SK-N-SH treated with all-trans-retinoic acid at 6 μM for 48 hours (cell line): ENCODE data around the gene MYO19.

Source experiments
- CSDC2 ChIP-seq: fragments of 250-450 bp; sonication (Bioruptor Pico); IDR thresholded peaks from 2 replicates; pipeline ENCODE4 v1.5.0; 2020; ENCODE audit warnings: mild to moderate bottlenecking, moderate library complexity
- ESRRG ChIP-seq: fragments of 250-450 bp; sonication (Bioruptor Pico); IDR thresholded peaks from 2 replicates; pipeline ENCODE4 v1.6.1; 2021; ENCODE audit warnings: mild to moderate bottlenecking
- ISL1 ChIP-seq: fragments of 250-450 bp; sonication (Bioruptor Pico); IDR thresholded peaks from 2 replicates; pipeline ENCODE4 v2.1.2; 2022; ENCODE audit warnings: mild to moderate bottlenecking, moderate library complexity
- OSR1 ChIP-seq: fragments of 250-450 bp; sonication (Bioruptor Pico); IDR thresholded peaks from 2 replicates; pipeline ENCODE4 v1.8.0; 2022; ENCODE audit warnings: moderate library complexity, mild to moderate bottlenecking, inconsistent platforms
- PATZ1 ChIP-seq: fragments of 250-450 bp; sonication (Bioruptor Pico); IDR thresholded peaks from 2 replicates; pipeline ENCODE4 v1.8.0; 2020; ENCODE audit warnings: mild to moderate bottlenecking, moderate library complexity, borderline replicate concordance
- POU6F1 ChIP-seq: fragments of 250-450 bp; sonication (Bioruptor Pico); IDR thresholded peaks from 2 replicates; pipeline ENCODE4 v1.8.0; 2021; ENCODE audit warnings: low read depth, mild to moderate bottlenecking, moderate library complexity, borderline replicate concordance
- PPARA ChIP-seq: fragments of 250-450 bp; sonication (Bioruptor Pico); IDR thresholded peaks from 2 replicates; pipeline ENCODE4 v1.5.0; 2020; ENCODE audit warnings: mild to moderate bottlenecking, borderline replicate concordance
- RARB ChIP-seq: fragments of 250-450 bp; sonication (Bioruptor Pico); IDR thresholded peaks from 2 replicates; pipeline ENCODE4 v1.8.0; 2021; ENCODE audit warnings: mild to moderate bottlenecking, moderate library complexity
- SNAI2 ChIP-seq: fragments of 250-450 bp; sonication (Bioruptor Pico); IDR thresholded peaks from 2 replicates; pipeline ENCODE4 v1.5.0; 2020; ENCODE audit warnings: mild to moderate bottlenecking, moderate library complexity
- TOX ChIP-seq: fragments of 250-450 bp; sonication (Bioruptor Pico); IDR thresholded peaks from 2 replicates; pipeline ENCODE4 v1.8.0; 2021; ENCODE audit warnings: mild to moderate bottlenecking, moderate library complexity, borderline replicate concordance
- ZC3H10 ChIP-seq: fragments of 250-450 bp; sonication (Bioruptor Pico); IDR thresholded peaks from 2 replicates; pipeline ENCODE4 v1.5.1; 2021; ENCODE audit warnings: mild to moderate bottlenecking, moderate library complexity
- ZFP3 ChIP-seq: fragments of 250-450 bp; sonication (Bioruptor Pico); IDR thresholded peaks from 2 replicates; pipeline ENCODE4 v1.5.0; 2020; ENCODE audit warnings: mild to moderate bottlenecking, moderate library complexity
- ZNF70 ChIP-seq: fragments of 450-650 bp; formaldehyde crosslinking; IDR thresholded peaks from 2 replicates; pipeline ENCODE4 v1.5.0; 2020; ENCODE audit warnings: mild to moderate bottlenecking, moderate library complexity

GRCh38 chr17:36542755-36543154 lies 8.1 kb upstream of the MYO19 start:
- TF ChIP-seq SNAI2 = no peak
- no peak for TF ChIP-seq CSDC2 (CRISPR knock-in tag)
- no peak for TF ChIP-seq ZNF70 (CRISPR knock-in tag)
- TF ChIP-seq OSR1 (CRISPR knock-in tag) = no peak
- TF ChIP-seq PPARA (CRISPR knock-in tag) = no peak
- TF ChIP-seq ESRRG = no peak
- TF ChIP-seq POU6F1 (CRISPR knock-in tag) = no peak
- TF ChIP-seq ZC3H10 (CRISPR knock-in tag) = no peak
- TF ChIP-seq PATZ1 (CRISPR knock-in tag) = no peak
- TF ChIP-seq RARB = no peak
- no peak for TF ChIP-seq TOX (CRISPR knock-in tag)
- no peak for TF ChIP-seq ZFP3 (CRISPR knock-in tag)
- no peak for TF ChIP-seq ISL1
